ENCODE results near the gene DENND1A.

The DENND1A gene

GRCh38 chr9:123470121-123470782, 459.7 kb downstream of the DENND1A start:
- Histone ChIP-seq H3K4me1 (peaks cover 0 to 5% (median 0%) of the 10 kb centered on the region in 10 experiments; a peak in 4 of 20 replicates), H3K27ac (no peak overlapping the region), H4K20me1 (peaks cover 0 to 88% (median 31%) of the 10 kb centered on the region in 11 experiments; a peak in 16 of 22 replicates), H3K9ac (no peak overlapping the region), H3K4me3 (no peak overlapping the region), H3K4me2 (no peak overlapping the region), H3K36me3 (peaks cover 0 to 77% (median 0%) of the 10 kb centered on the region in 11 experiments; a peak in 9 of 22 replicates), H3K9me3 (replicated peaks in 1 of 11) (no peaks in the 10 kb centered on the region), H3K27me3 (no peaks in the 10 kb centered on the region)
- TF ChIP-seq Cebpa-rat (IDR thresholded peaks at IDR 0.05): no peak

- Histone ChIP-seq H3K4me1 (peaks cover 0 to 5% (median 0%) of the 10 kb centered on the region in 10 experiments; a peak in 3 of 20 replicates), H3K9me3 (replicated peaks in 1 of 11) (no peaks in the 10 kb centered on the region), H3K4me3 (no peak overlapping the region), H3K27ac (no peak overlapping the region), H3K4me2 (no peak overlapping the region), H3K36me3 (peaks cover 0 to 75% (median 2%) of the 10 kb centered on the region in 11 experiments; a peak in 10 of 22 replicates), H3K27me3 (no peaks in the 10 kb centered on the region), H4K20me1 (peaks cover 0 to 85% (median 31%) of the 10 kb centered on the region in 11 experiments; a peak in 16 of 22 replicates), H3K9ac (no peak overlapping the region)
- no peak for TF ChIP-seq Cebpa-rat (IDR thresholded peaks at IDR 0.05)
Measured at GRCh38 chr9:123469282-123469681, 460.6 kb downstream of the DENND1A start.

DNA sequence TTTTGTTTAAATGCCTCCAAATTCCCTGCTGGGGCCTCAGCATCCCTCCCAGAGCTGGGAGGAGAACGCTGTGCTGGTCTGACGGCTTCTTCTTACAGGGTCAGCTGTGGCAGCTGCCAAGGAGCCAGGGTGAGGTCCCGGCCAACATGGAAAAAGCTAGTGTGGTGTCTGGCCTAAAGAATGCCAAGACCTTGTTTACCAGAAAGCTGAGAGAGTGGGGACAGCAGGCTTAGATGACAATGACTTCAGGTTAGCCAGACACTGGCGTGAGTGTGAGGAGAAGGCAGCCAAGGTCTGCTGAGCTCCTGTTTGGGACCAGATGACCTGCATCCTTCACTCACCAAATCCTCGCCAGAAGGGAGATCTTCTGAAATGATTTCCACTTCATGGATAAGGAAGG, 461.4 kb downstream of the DENND1A start:
- Histone ChIP-seq H4K20me1 (peaks cover 0 to 85% (median 31%) of the 10 kb centered on the region in 11 experiments; a peak in 16 of 22 replicates), H3K27me3 (no peaks in the 10 kb centered on the region), H3K9me3 (replicated peaks in 1 of 11) (no peaks in the 10 kb centered on the region), H3K9ac (no peak overlapping the region), H3K27ac (no peak overlapping the region), H3K4me3 (no peak overlapping the region), H3K36me3 (peaks cover 0 to 80% (median 4%) of the 10 kb centered on the region in 11 experiments; a peak in 10 of 22 replicates), H3K4me2 (no peak overlapping the region), H3K4me1 (peaks cover 0 to 5% (median 0%) of the 10 kb centered on the region in 10 experiments; a peak in 3 of 20 replicates)
- no peak for TF ChIP-seq Cebpa-rat (IDR thresholded peaks at IDR 0.05)

DNA sequence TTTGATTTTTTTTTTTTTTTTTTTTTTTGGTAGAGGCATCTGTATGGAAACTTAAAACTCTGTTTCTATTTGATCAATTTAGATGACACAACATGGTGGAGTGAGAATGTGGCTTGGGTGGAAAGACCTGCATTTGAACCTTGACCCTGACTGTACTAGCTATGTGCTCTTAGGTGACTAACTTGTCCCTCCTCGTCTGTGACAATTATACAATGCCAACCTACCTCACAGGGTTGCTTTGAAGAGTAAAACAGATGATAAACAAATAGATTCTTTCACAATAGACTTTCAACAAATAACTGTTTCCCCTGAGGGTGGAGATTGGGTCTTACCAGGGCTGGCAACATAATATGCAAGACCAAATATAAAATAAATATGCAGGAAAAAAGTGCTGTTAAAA, 464.6 kb downstream of the DENND1A start:
- no peak for TF ChIP-seq Cebpa-rat (IDR thresholded peaks at IDR 0.05)
- H3K27me3 ChIP-seq: no peaks in the 10 kb centered on the region

DNA sequence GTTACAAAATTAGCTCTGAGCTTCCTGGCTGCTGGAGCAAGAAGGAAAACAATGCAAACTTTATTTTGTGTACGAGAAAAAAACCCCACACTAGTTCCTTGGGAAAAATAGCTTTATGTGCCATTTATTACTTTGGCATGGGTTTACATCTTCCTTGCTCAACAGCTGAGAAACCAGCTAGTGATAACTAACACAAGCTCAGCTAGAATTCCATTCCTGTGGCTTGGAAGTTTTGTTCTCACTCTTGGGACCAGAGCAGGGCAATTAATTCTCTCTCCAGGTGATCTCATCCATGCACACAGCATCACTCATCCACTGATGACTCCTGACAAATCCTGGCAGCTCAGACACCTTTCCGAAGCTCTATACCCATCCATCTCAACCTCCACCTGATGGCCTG, 469.8 kb downstream of the DENND1A start:
- peaks cover 4 to 87% (median 32%) of the 10 kb centered on the region in 11 experiments; a peak in 14 of 22 replicates for H3K36me3 ChIP-seq
- H3K4me3 ChIP-seq: no peak overlapping the region
- H4K20me1 ChIP-seq: peaks cover 0 to 42% (median 0%) of the 10 kb centered on the region in 11 experiments; a peak in 6 of 22 replicates
- TF ChIP-seq Cebpa-rat (IDR thresholded peaks at IDR 0.05): no peak
- peaks cover 0 to 13% (median 7%) of the 10 kb centered on the region in 10 experiments; a peak in 7 of 20 replicates for H3K4me1 ChIP-seq
- no peaks in the 10 kb centered on the region for H3K9me3 ChIP-seq (replicated peaks in 1 of 11)
- no peak overlapping the region for H3K27ac ChIP-seq
- no peak overlapping the region for H3K9ac ChIP-seq
- no peaks in the 10 kb centered on the region for H3K27me3 ChIP-seq
- no peak overlapping the region for H3K4me2 ChIP-seq

More for the DNA sequence above, 464.6 kb downstream of the DENND1A start:
- Histone ChIP-seq H3K4me2 (no peak overlapping the region), H3K36me3 (peaks cover 0 to 83% (median 6%) of the 10 kb centered on the region in 11 experiments; a peak in 10 of 22 replicates), H3K27ac (no peak overlapping the region), H3K4me1 (0 out of 20 replicates have a peak, but pooled peaks cover 0 to under 1% (median 0%) of the 10 kb centered on the region in 10 experiments), H3K9ac (no peak overlapping the region), H3K9me3 (replicated peaks in 1 of 11) (no peaks in the 10 kb centered on the region), H3K4me3 (no peak overlapping the region), H4K20me1 (peaks cover 0 to 77% (median 19%) of the 10 kb centered on the region in 11 experiments; a peak in 14 of 22 replicates)

DNA sequence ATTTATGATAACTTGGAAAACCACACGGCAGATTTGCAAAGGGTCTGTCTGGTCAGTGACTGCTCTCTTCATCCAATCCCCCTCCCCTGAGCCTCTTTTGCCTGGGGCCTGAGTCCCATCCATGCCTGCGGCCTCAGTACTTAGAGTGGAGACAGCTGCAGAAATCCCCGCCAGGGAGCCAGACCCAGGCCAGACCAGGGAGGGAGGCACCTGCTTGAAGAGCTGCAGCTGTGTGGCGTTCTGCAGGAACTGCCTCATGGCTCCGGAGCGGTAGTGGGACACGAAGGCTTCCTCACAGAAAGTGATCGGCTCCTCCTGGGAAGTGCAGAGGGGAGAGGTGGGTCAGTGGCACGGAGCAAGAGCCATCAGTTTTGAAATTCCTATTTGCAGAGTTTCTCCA, 472.3 kb downstream of the DENND1A start:
- TF ChIP-seq Cebpa-rat (IDR thresholded peaks at IDR 0.05): no peak

GRCh38 chr9:123456011-123456410, 473.9 kb downstream of the DENND1A start:
- no peaks in the 10 kb centered on the region for H3K9me3 ChIP-seq (replicated peaks in 1 of 11)
- peak overlapping the region in 3 of 11 experiments; percentile 1 to 18 (median 16); a peak in 3 of 22 replicates for H3K4me2 ChIP-seq
- H4K20me1 ChIP-seq: peaks cover 0 to 38% (median 0%) of the 10 kb centered on the region in 11 experiments; a peak in 7 of 22 replicates
- no peak for TF ChIP-seq Cebpa-rat (IDR thresholded peaks at IDR 0.05)
- H3K4me3 ChIP-seq: no peak overlapping the region
- H3K27ac ChIP-seq: no peak overlapping the region
- peaks cover 0 to 92% (median 65%) of the 10 kb centered on the region in 11 experiments; a peak in 18 of 22 replicates for H3K36me3 ChIP-seq
- H3K4me1 ChIP-seq: peaks cover 0 to 14% (median 7%) of the 10 kb centered on the region in 10 experiments; a peak in 7 of 20 replicates
- no peak overlapping the region for H3K9ac ChIP-seq
- no peaks in the 10 kb centered on the region for H3K27me3 ChIP-seq

More for the DNA sequence above, 472.3 kb downstream of the DENND1A start:
- Histone ChIP-seq H3K27me3 (no peaks in the 10 kb centered on the region), H3K36me3 (peaks cover 0 to 90% (median 51%) of the 10 kb centered on the region in 11 experiments; a peak in 18 of 22 replicates), H3K4me3 (no peak overlapping the region), H3K9me3 (replicated peaks in 1 of 11) (no peaks in the 10 kb centered on the region), H3K9ac (no peak overlapping the region), H3K4me1 (peaks cover 0 to 14% (median 7%) of the 10 kb centered on the region in 10 experiments; a peak in 7 of 20 replicates), H4K20me1 (peaks cover 0 to 38% (median 0%) of the 10 kb centered on the region in 11 experiments; a peak in 7 of 22 replicates), H3K4me2 (no peak overlapping the region), H3K27ac (no peak overlapping the region)

DNA sequence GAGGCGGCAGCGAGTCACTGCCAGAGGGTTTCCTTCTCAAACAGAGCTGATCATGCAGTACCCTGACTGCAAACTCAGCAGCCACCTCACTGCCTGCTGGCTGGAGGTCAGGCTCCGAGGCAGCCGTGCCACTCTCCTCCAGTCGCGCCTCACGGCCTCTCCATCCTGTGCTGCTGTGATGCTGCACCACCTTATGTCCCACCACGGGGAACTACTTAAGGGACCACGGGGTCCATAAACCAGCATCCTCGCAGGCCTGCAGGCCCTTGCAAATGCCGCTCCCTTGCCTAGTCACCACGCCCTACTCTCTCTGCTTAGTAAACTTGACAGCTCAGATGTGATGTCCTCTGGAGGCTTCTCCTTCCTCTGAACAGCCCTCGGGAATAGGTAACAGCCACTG, 474.7 kb downstream of the DENND1A start:
- peak overlapping the region in 3 of 11 experiments; percentile 16 to 27 (median 18); a peak in 3 of 22 replicates for H3K4me2 ChIP-seq

DNA sequence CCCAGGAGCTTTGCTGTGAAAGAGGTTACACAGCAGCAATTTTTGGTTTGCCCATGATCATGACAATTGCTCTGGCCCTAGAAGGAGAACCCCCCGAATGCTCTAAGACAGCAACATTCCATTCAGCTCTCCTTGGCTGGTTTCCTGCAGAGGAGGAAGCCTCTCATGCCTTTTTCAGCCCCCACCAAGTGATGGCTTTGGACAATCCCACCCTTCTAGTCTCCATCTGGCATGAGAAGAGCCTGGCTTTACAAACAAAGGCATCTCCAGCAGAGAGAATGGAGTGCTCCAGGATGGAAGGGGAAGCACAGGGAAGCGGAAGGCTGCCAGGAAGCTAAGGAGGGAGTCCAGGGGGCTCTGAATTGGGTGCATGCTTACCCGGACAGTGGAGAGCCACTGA, 475.6 kb downstream of the DENND1A start:
- no peak overlapping the region for H3K4me2 ChIP-seq
- peaks cover 0 to 34% (median 0%) of the 10 kb centered on the region in 11 experiments; a peak in 7 of 22 replicates for H4K20me1 ChIP-seq
- H3K4me1 ChIP-seq: peaks cover 0 to 18% (median 7%) of the 10 kb centered on the region in 10 experiments; a peak in 7 of 20 replicates
- H3K36me3 ChIP-seq: peaks cover 0 to 98% (median 80%) of the 10 kb centered on the region in 11 experiments; a peak in 18 of 22 replicates
- H3K27me3 ChIP-seq: no peaks in the 10 kb centered on the region
- no peak for TF ChIP-seq Cebpa-rat (IDR thresholded peaks at IDR 0.05)
- no peaks in the 10 kb centered on the region for H3K9me3 ChIP-seq (replicated peaks in 1 of 11)
- no peak overlapping the region for H3K9ac ChIP-seq
- H3K4me3 ChIP-seq: no peak overlapping the region
- no peak overlapping the region for H3K27ac ChIP-seq

More for the DNA sequence above, 474.7 kb downstream of the DENND1A start:
- Histone ChIP-seq H3K4me1 (peaks cover 0 to 15% (median 7%) of the 10 kb centered on the region in 10 experiments; a peak in 7 of 20 replicates), H3K36me3 (peaks cover 0 to 92% (median 73%) of the 10 kb centered on the region in 11 experiments; a peak in 18 of 22 replicates), H3K27ac (no peak overlapping the region), H3K27me3 (no peaks in the 10 kb centered on the region), H3K9me3 (replicated peaks in 1 of 11) (no peaks in the 10 kb centered on the region), H3K9ac (no peak overlapping the region), H3K4me3 (no peak overlapping the region), H4K20me1 (peaks cover 0 to 30% (median 0%) of the 10 kb centered on the region in 11 experiments; a peak in 7 of 22 replicates)
- no peak for TF ChIP-seq Cebpa-rat (IDR thresholded peaks at IDR 0.05)
